ENCODE data around the gene ATP8B2. TPM values are rescaled to one million over a fixed set of nuclear protein-coding genes. Genes with fewer than 3 reads are reported as not detected.
"Not testable (repeated sequence)": the region's sequence is repeated elsewhere in the genome, so short reads cannot be mapped to it uniquely, and the experiment has no call there.

ATP8B2 gene
- total RNA-seq, 4 donors from 2014 or later, result 14.4 to 34.4 (median 22.0) TPM

DNA sequence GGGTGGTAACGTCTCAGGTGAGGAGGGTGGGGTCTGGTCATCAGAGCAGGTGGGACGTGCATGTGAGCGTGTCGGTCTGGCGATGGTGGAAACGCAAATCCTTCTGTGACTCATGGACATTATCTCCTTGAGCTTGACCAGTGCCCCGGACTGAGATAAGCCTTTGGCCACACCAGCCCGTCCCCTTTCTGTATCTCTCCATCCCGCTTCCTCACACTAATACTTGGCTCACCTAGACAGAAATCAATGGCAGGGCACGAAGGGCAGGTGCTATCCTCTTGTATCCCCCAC lies 12.3 kb upstream of the ATP8B2 start:
- Histone ChIP-seq H3K36me3 (no peaks in the 10 kb centered on the region), H3K4me3 (no peak overlapping the region), H3K27ac (no peak overlapping the region), H3K27me3 (no peaks in the 10 kb centered on the region), H3K9me3 (no peaks in the 10 kb centered on the region), H3K4me1 (no peaks in the 10 kb centered on the region)
- no peak for TF ChIP-seq POLR2A (IDR thresholded peaks at IDR 0.05)
- TF ChIP-seq, protein P1, sequence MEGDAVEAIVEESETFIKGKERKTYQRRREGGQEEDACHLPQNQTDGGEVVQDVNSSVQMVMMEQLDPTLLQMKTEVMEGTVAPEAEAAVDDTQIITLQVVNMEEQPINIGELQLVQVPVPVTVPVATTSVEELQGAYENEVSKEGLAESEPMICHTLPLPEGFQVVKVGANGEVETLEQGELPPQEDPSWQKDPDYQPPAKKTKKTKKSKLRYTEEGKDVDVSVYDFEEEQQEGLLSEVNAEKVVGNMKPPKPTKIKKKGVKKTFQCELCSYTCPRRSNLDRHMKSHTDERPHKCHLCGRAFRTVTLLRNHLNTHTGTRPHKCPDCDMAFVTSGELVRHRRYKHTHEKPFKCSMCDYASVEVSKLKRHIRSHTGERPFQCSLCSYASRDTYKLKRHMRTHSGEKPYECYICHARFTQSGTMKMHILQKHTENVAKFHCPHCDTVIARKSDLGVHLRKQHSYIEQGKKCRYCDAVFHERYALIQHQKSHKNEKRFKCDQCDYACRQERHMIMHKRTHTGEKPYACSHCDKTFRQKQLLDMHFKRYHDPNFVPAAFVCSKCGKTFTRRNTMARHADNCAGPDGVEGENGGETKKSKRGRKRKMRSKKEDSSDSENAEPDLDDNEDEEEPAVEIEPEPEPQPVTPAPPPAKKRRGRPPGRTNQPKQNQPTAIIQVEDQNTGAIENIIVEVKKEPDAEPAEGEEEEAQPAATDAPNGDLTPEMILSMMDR (IDR thresholded peaks at IDR 0.05), result no peak
- 72% methylated on average over 10 of the region's 10 CpGs for WGBS
- no peak for DNase-seq (ENCODE audit: low spot score in 2 of 2)

DNA sequence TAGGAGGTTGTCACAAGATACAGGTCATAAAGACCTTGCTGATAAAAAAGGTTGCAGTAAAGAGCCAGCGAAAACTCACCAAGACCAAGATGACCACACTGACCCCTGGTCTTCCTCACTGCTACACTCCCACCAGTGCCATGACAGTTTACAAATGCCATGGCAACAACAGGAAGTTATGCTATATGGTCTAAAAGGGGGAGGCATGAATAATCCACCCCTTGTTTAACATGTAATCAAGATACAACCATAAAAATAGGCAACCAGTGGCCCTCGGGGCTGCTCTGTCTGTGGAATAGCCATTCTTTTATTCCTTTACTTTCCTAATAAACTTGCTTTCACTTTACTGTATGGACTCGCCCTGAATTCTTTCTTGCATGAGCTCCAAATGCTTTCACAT lies 11.1 kb upstream of the ATP8B2 start:
- 75% methylated on average over 3 of the region's 3 CpGs for WGBS
- not testable (repeated sequence) for H3K9me3 ChIP-seq; H3K36me3 ChIP-seq; H3K4me1 ChIP-seq; H3K27me3 ChIP-seq; H3K4me3 ChIP-seq; DNase-seq (ENCODE audit: low spot score in 2 of 2); H3K27ac ChIP-seq

DNA sequence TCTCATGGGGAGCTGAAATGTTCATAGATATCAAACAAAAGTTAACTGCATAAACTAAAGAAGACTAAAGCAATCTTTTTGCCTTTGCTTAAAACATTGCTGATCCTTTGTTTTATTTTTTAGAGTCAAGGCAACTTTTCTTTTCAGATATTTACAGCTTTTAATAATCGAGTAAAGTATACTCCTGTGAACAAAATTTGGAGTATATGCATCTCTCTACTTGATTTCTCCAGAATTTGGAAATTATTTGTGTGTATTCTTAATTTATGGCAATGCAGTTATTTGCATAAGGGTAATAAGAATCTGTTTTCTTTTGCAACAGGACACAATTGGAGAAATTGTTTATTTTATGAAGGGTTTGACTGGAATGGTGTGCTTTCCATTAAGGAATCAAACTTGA lies 8.6 kb upstream of the ATP8B2 start:
- H3K9me3 ChIP-seq, result no peaks in the 10 kb centered on the region
- TF ChIP-seq POLR2AphosphoS5 (IDR thresholded peaks at IDR 0.05) (no peak), EP300 (IDR thresholded peaks at IDR 0.05) (no peak), POLR2A (IDR thresholded peaks at IDR 0.05) (no peak)
- TF ChIP-seq, protein P1 (IDR thresholded peaks at IDR 0.05), result no peak
- H3K4me1 ChIP-seq, result no peaks in the 10 kb centered on the region
- no peak overlapping the region for H3K4me3 ChIP-seq
- no peaks in the 10 kb centered on the region for H3K27me3 ChIP-seq
- WGBS, result 94% methylated on average over 1 of the region's 1 CpG
- H3K36me3 ChIP-seq, result no peaks in the 10 kb centered on the region
- no peak overlapping the region for H3K27ac ChIP-seq
- DNase-seq (ENCODE audit: low spot score in 2 of 2), result no peak

DNA sequence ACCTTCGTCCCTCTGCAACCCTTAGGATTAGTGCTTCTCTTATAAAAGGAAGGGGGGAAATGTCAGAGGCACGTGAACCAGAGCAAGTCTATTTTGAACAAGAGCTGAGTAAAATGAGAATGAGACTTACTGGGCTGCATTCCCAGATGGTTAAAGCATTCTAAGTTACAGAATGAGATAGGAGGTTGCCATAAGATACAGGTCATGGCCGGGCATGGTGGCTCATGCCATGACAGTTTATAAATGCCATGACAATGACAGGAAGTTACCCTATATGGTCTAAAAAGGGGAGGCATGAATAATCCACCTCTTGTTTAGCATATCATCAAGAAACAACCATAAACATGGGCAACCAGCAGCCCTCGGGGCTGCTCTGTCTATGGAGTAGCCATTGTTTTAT lies 6.9 kb upstream of the ATP8B2 start:
- Histone ChIP-seq H3K4me3 (no peak overlapping the region), H3K27me3 (no peaks in the 10 kb centered on the region), H3K27ac (no peak overlapping the region), H3K4me1 (no peaks in the 10 kb centered on the region), H3K9me3 (no peaks in the 10 kb centered on the region), H3K36me3 (no peaks in the 10 kb centered on the region)
- WGBS, result 79% methylated on average over 4 of the region's 4 CpGs
- TF ChIP-seq POLR2AphosphoS5 (IDR thresholded peaks at IDR 0.05) (no peak), POLR2A (IDR thresholded peaks at IDR 0.05) (no peak), EP300 (IDR thresholded peaks at IDR 0.05) (no peak)
- TF ChIP-seq, protein P1 (IDR thresholded peaks at IDR 0.05), result no peak
- no peak for DNase-seq (ENCODE audit: low spot score in 2 of 2)

DNA sequence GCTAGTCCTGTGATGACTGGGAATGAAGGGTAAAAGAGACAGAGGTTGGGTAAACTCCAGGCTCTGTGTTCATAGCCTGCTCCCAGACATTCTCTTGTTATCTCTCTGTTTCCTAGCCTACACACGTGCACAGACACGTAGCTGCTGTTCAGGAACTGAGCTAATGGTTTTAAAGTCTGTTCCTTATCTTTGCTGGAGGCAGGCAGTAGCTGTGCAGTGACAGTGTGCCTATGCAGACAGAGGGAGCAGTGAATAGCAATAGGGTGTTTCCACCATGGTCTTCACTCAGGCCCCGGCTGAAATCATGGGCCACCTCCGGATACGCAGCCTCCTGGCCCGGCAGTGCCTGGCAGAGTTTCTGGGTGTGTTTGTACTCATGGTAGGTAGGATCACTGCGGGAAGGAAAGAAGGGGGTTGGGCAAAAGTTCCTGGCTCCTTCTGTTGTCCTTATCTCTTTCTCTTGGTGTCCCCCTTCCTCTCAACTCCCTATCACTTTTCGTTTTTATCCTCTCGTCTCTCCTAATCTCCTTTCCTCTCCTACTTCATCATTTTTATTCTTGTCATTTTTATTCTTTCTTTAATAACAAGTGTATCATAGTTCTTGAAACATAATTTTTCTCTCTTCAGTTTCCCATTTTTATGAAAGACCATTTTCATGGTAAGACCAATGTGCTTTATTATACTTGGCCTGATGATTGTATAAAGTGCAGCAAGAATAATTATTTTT lies 4.3 kb upstream of the ATP8B2 start, which contains the start of gene AQP10:
TSS of gene AQP10 (plus strand) at position 212 of the 727 bp plus-strand sequence. CDS start at position 275, 63 bp downstream.
- 26% methylated on average over 9 of the region's 9 CpGs for WGBS
- Histone ChIP-seq H3K4me3 (no peak within 1 kb of the TSS), H3K36me3 (no peaks in the 10 kb centered on the region), H3K9me3 (no peaks in the 10 kb centered on the region), H3K4me1 (peaks cover 18% of the 10 kb centered on the region), H3K27ac (no peak within 1 kb of the TSS), H3K27me3 (peaks cover 5% of the 10 kb centered on the region)
- DNase-seq (ENCODE audit: low spot score in 2 of 2), result no peak
- TF ChIP-seq, protein P1 (IDR thresholded peaks at IDR 0.05), result no peak

DNA sequence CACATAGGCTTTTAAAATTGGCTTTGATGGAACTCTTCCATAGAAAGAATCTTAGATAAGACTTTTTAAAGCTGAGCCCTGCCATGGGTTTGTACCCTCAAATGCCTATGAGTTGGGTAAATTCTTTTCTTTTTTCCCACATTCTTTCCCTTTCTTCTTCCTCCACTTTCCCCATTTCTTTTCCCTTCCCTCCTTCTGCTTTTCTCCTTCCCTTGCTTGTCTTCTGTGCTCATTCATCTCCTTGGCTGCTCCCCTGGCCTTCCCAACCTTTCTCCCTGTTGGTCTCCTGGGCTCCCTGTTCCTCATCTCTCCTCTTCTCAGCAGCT lies 3.8 kb upstream of the ATP8B2 start:
- H3K36me3 ChIP-seq; H3K27ac ChIP-seq; DNase-seq (ENCODE audit: low spot score in 2 of 2): not testable (repeated sequence)

More for the DNA sequence above, 3.8 kb upstream of the ATP8B2 start:
- H3K27me3 ChIP-seq, H3K4me3 ChIP-seq, H3K9me3 ChIP-seq: not testable (repeated sequence)
- peaks cover 23% of the 10 kb centered on the region for H3K4me1 ChIP-seq

Measured in suprapubic skin (tissue), 4 donors.